SKM-1 (cell line): ENCODE data around the gene RNF31.

Source experiments
- DNase-seq: peaks from one replicate; lab custom pipeline; 2025; ENCODE audit not compliant: unreplicated experiment; lab: John Stamatoyannopoulos, UW

The RNF31 gene

DNA sequence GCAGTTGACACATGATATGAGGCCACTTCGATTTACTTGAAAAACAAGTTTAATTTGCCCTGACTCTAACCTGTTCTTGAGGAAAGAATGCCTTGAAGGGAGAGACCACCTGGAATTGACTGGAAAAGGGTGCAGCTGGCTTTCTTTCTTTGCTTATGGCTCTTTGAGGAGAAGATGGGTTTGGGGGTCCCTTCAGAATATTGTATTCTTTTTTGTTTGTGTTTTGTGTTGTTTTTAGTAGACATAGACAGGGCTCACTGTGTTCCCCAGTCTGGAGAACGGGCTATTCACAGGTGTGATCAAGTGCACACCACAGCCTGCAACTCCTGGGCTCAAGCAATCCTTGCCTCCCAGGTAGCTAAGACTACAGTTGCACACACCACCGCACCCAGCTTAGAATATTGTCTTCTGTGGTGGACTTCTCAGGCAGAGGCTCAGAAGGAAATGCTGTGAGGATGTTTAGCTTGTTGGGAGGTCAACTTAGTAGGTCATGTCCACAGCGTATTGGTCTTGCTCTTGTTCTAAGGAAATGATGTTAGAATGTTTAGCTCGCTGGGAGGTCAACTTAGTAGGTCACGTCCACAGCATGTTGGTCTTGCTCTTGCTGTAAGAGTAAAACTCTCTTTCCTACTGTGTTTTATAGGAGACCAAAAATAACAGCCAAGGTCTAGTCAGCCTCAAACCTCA lies 31.0 kb upstream of the RNF31 start:
- DNase-seq = no peak

GRCh38 chr14:24117179-24117578 lies 30.1 kb upstream of the RNF31 start:
- no peak for DNase-seq

GRCh38 chr14:24119691-24120090 lies 27.6 kb upstream of the RNF31 start:
- DNase-seq = no peak

DNA sequence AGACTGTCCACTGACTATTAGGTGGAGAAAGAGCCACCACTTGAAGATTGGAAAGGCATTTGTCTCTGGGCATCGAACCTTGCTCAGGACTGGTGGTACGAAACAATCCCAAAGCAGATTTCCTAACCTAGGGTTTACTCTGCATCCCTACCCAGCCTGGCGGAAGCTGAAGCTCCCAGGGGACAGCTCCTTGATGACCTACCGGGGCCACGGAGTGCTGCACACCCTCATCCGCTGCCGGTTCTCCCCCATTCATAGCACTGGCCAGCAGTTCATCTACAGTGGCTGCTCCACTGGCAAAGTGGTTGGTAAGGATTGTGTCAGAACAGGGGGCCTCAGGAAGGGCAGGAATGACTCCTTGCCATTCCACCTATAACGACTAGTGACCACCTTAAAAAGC lies 26.1 kb upstream of the RNF31 start:
- no peak for DNase-seq

DNA sequence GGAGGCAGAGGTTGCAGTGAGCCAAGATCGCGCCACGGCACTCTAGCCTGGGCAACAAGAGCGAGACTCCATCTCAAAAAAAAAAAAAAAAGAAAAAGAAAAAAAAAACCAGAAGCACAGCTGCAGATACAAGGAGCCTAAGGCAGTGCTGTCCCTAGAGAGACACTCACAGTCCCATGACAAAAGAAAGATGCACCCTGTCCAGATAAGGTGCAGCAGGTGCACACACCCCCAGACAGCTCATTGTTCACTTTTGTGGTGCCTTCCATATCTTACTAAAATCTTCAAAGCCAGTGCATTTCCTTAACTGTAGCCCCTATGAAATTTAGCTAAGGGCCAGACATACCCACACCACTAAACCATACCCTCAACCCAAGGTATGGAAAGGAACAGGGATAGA lies 24.9 kb upstream of the RNF31 start:
- no peak for DNase-seq

- DNase-seq = no peak
These were observed 24.4 kb upstream of the RNF31 start for GRCh38 chr14:24122898-24123297.

DNA sequence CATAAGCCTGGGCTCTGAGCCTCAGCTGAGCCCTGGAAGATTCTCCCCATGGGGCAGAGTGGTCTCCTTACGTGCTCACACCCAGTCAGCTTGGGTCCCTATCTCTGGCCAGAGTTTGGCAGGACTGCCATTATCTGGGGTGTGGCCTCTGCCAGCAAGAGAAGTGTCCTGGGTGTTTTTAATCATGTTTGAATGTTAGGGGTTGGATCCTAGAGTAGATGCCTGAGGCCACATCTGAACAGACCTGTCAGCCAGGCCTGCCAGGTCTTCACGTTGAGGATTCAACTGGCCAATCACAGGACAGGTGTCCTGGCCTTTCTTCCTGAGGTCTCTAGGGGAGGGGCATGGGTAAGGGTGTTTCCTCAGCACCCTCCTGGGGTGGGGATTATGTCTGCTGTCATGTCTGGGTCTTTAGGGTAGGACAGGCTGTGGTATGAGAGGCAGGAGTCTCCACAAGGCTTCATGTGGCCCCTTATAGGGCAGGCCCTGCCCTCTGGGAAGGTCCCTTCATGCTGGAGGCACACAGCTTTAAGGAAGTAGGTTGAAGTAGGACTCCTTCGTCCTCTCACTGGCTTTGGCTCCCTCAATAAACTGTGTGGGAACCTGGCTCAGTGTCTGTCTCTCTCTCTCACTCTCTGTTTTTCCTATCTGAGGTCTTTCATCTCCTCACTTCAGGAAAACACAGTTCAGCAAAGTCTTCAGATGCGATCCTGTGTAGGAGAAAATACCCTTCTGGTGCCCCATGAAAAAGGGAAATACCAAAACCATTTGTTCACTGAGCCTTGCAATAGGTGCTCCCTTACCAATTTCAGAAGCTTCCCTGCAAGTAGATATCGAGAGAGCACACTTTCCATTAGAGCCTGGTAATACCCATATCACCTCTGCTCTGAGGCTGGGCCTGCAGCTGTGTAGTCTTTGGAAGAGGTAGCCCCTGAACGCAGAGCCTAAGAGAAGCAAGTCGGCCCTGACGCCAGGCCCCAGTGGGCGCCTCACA lies 23.6 kb upstream of the RNF31 start:
- no peak for DNase-seq

- no peak for DNase-seq
These were observed 20.4 kb upstream of the RNF31 start for GRCh38 chr14:24126939-24127338.

DNA sequence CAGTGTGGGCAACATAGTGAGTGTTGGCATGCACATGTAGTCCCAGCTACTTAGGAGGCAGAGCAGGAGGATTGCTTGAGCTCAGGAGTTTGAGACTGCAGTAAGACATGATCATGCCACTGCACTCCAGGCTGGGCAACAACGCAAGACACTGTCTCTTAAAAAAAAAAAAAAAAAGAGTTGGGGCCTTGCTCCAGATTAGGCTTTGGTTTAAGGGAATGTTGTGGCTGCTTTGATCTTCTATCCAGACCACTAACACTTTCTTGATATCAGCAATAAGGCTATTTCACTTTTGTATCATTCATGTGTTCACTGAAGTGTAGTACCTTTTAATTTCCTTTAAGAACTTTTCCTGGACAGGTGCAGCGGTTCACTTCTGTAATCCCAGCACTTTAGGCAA lies 19.6 kb upstream of the RNF31 start:
- DNase-seq = no peak

GRCh38 chr14:24129410-24129998 lies 17.8 kb upstream of the RNF31 start:
- no peak for DNase-seq

- DNase-seq = no peak
These were observed 16.9 kb upstream of the RNF31 start, which contains the start of gene FITM1 for GRCh38 chr14:24130380-24130716. TSS of gene FITM1 (plus strand) at chr14:24130659. CDS start at chr14:24131564, 905 bp downstream.

GRCh38 chr14:24130717-24131548 lies 16.4 kb upstream of the RNF31 start:
- no peak for DNase-seq

GRCh38 chr14:24131549-24131966 lies 15.7 kb upstream of the RNF31 start:
- no peak for DNase-seq

DNA sequence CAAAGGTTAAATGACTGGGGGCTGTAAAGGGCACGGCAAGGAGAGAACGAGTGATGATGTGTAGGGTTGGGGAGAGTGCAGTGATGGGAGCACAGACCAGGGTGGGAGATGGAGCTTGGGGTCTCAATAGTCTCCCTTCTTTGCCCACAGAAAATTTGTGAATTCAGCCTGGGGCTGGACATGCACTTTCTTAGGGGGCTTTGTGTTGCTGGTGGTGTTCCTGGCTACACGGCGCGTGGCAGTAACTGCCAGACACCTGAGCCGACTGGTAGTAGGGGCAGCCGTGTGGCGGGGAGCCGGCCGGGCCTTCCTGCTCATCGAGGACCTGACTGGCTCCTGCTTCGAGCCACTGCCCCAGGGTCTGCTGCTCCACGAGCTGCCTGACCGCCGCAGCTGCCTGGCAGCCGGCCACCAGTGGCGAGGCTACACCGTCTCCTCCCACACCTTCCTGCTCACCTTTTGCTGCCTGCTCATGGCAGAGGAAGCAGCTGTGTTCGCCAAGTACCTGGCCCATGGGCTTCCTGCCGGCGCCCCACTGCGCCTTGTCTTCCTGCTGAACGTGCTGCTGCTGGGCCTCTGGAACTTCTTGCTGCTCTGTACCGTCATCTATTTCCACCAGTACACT lies 15.1 kb upstream of the RNF31 start:
- no peak for DNase-seq

GRCh38 chr14:24132976-24133375 lies 14.3 kb upstream of the RNF31 start:
- DNase-seq = no peak

- no peak for DNase-seq
These were observed 13.6 kb upstream of the RNF31 start for GRCh38 chr14:24133735-24134134.

DNA sequence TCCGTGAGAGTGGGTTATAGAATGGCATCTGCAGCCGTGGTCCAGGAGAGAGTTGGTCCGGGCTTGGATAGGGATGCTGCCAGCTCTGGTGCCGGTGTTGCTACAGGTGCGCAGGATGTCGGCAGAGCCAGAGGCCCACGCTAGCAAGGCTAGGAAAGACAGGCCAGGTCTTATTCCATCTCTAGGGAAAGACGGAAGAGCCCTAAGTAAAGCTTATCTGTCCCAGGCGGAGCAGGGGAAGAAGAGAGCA lies 11.8 kb upstream of the RNF31 start:
- DNase-seq = no peak

- DNase-seq = peak; percentile 43
These were observed 11.2 kb upstream of the RNF31 start, which contains the start of gene PSME1 for GRCh38 chr14:24135834-24136683. TSS of gene PSME1 (plus strand) at chr14:24136194. CDS start at chr14:24136263, 69 bp downstream.

GRCh38 chr14:24136684-24137528 lies 10.4 kb upstream of the RNF31 start:
- DNase-seq = no peak
